ENCODE measurements around the gene C2orf69.

Gene C2orf69

DNA sequence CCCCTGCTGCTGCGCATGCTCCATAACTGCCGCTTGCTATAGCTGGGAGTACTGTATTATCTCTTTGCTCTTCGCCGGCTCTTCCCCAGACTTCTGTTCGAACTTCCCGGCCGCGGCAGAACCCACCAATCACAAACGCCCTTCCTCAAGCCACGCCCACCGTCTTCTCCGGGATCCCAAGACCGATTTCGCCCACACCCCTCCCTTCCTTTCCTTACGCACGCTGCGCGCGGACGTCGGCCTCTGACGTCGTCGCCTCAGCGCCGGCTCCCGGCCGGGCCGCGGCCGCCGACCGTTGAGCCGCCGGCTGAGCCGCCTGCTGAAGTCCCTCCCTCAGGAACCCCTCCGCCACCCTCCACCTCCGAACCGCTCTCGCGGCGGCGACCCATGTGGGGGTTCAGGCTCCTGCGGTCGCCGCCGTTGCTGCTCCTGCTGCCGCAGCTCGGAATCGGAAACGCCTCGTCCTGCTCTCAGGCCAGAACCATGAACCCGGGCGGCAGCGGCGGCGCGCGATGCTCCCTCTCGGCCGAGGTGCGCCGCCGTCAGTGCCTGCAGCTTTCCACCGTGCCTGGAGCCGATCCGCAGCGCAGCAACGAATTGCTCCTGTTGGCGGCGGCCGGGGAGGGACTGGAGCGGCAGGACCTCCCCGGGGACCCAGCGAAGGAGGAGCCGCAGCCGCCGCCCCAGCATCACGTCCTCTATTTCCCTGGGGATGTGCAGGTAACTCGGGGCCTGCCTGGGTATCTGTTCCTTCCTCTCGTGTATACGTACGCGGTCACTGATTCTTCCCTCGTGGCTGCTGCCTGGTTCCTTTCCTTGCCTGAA is at the start of gene C2orf69:
TSS of gene C2orf69 (plus strand) at position 242 of the 825 bp plus-strand sequence. CDS start at position 388, 146 bp downstream.
- TF ChIP-seq MYC (IDR thresholded peaks at IDR 0.05; ENCODE audit: low read depth, low read length) (peak; percentile 78), POLR2A (IDR thresholded peaks at IDR 0.05; ENCODE audit: extremely low read depth, insufficient read length) (peak; percentile 75)
- TF ChIP-seq, protein P1, sequence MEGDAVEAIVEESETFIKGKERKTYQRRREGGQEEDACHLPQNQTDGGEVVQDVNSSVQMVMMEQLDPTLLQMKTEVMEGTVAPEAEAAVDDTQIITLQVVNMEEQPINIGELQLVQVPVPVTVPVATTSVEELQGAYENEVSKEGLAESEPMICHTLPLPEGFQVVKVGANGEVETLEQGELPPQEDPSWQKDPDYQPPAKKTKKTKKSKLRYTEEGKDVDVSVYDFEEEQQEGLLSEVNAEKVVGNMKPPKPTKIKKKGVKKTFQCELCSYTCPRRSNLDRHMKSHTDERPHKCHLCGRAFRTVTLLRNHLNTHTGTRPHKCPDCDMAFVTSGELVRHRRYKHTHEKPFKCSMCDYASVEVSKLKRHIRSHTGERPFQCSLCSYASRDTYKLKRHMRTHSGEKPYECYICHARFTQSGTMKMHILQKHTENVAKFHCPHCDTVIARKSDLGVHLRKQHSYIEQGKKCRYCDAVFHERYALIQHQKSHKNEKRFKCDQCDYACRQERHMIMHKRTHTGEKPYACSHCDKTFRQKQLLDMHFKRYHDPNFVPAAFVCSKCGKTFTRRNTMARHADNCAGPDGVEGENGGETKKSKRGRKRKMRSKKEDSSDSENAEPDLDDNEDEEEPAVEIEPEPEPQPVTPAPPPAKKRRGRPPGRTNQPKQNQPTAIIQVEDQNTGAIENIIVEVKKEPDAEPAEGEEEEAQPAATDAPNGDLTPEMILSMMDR (IDR thresholded peaks at IDR 0.05; ENCODE audit: low read depth, low read length) = no peak
- TF ChIP-seq, protein P2, sequence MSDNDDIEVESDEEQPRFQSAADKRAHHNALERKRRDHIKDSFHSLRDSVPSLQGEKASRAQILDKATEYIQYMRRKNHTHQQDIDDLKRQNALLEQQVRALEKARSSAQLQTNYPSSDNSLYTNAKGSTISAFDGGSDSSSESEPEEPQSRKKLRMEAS (IDR thresholded peaks at IDR 0.05; ENCODE audit: low read depth, low read length) = peak; percentile 22

GRCh38 chr2:199862788-199863187 is 48.3 kb upstream of the C2orf69 start:
- no peak for DNase-seq (ENCODE audit: low read depth)
- TF ChIP-seq POLR2A (IDR thresholded peaks at IDR 0.05; ENCODE audit: extremely low read depth, insufficient read length) (no peak), MYC (IDR thresholded peaks at IDR 0.05; ENCODE audit: low read depth, low read length) (no peak)
- TF ChIP-seq, protein P2 (IDR thresholded peaks at IDR 0.05; ENCODE audit: low read depth, low read length) = no peak
- TF ChIP-seq, protein P1 (IDR thresholded peaks at IDR 0.05; ENCODE audit: low read depth, low read length) = no peak
- no peak overlapping the region for H3K4me3 ChIP-seq (ENCODE audit: low read depth, low read length)

More for the DNA sequence above, at the start of gene C2orf69:
- peak; percentile 100 for DNase-seq (ENCODE audit: low read depth)
- H3K4me3 ChIP-seq (ENCODE audit: low read depth, low read length) = peak within 1 kb of the TSS; percentile 97

- DNase-seq (ENCODE audit: low read depth) = no peak
- H3K4me3 ChIP-seq (ENCODE audit: low read depth, low read length) = no peak overlapping the region
- TF ChIP-seq MYC (IDR thresholded peaks at IDR 0.05; ENCODE audit: low read depth, low read length) (no peak), POLR2A (IDR thresholded peaks at IDR 0.05; ENCODE audit: extremely low read depth, insufficient read length) (no peak)
- TF ChIP-seq, protein P2 (IDR thresholded peaks at IDR 0.05; ENCODE audit: low read depth, low read length) = no peak
- TF ChIP-seq, protein P1 (IDR thresholded peaks at IDR 0.05; ENCODE audit: low read depth, low read length) = no peak
These were observed 45.2 kb upstream of the C2orf69 start for GRCh38 chr2:199865905-199866304.

GRCh38 chr2:199868431-199869226 is 42.5 kb upstream of the C2orf69 start:
- no peak overlapping the region for H3K4me3 ChIP-seq (ENCODE audit: low read depth, low read length)

DNA sequence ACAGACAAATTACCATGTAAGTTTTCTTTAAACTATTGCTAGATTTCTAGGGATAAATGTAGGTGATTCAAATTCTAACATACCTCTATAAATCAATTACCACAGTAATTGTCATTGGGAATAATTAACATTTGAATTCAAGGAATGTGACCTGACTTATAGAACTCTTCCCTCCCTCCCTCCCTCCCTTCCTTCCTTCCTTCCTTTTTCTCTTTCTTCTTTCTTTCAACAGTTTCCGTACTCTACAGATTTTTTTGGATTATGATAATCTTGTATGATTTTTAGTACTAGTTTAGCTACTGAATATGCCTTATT is 41.9 kb upstream of the C2orf69 start:
- no peak overlapping the region for H3K4me3 ChIP-seq (ENCODE audit: low read depth, low read length)
- TF ChIP-seq, protein P1 (IDR thresholded peaks at IDR 0.05; ENCODE audit: low read depth, low read length) = no peak
- TF ChIP-seq MYC (IDR thresholded peaks at IDR 0.05; ENCODE audit: low read depth, low read length) (no peak), POLR2A (IDR thresholded peaks at IDR 0.05; ENCODE audit: extremely low read depth, insufficient read length) (no peak)
- TF ChIP-seq, protein P2 (IDR thresholded peaks at IDR 0.05; ENCODE audit: low read depth, low read length) = no peak
- DNase-seq (ENCODE audit: low read depth) = no peak

More at GRCh38 chr2:199868431-199869226, 42.5 kb upstream of the C2orf69 start:
- no peak for DNase-seq (ENCODE audit: low read depth)
- TF ChIP-seq MYC (IDR thresholded peaks at IDR 0.05; ENCODE audit: low read depth, low read length) (no peak), POLR2A (IDR thresholded peaks at IDR 0.05; ENCODE audit: extremely low read depth, insufficient read length) (no peak)
- TF ChIP-seq, protein P2 (IDR thresholded peaks at IDR 0.05; ENCODE audit: low read depth, low read length) = no peak
- TF ChIP-seq, protein P1 (IDR thresholded peaks at IDR 0.05; ENCODE audit: low read depth, low read length) = no peak

Measured in NB4 (cell line).